ENCODE data around the gene TJP2. TPM values are rescaled to one million over a fixed set of nuclear protein-coding genes. Genes with fewer than 3 reads are reported as not detected.

TJP2 gene
- total RNA-seq, 2 experiments from 2014 or later, result 8.4 to 10.0 TPM

- intact Hi-C loops (cut with DNase I, micrococcal nuclease), result loop anchor here in 1 of 2 experiments (2.0 to 10.0 kb wide), 2 partner anchors 33 to 607 kb away; no protein-coding TSS in a partner anchor
- CTCF ChIA-PET, result interaction anchor here (0.7 to 11.6 kb wide), 8 partner anchors 10 to 156 kb away, joined by 3 to 139 read pairs (median 4); no protein-coding TSS in a partner anchor
- no peaks in the 10 kb centered on the region for H3K36me3 Mint-ChIP-seq (ENCODE audit: low read depth)
- no peak for ATAC-seq
- H3K9me3 Mint-ChIP-seq (ENCODE audit: low read depth), result no peaks in the 10 kb centered on the region
- no peak for DNase-seq
- POLR2A ChIA-PET, result no interaction called here
- H3K4me3 Mint-ChIP-seq, result no peak overlapping the region
- H3K27ac Mint-ChIP-seq, result no peak overlapping the region
- no peaks in the 10 kb centered on the region for H3K27me3 Mint-ChIP-seq
- peaks cover 12% of the 10 kb centered on the region for H3K4me1 Mint-ChIP-seq
Observed at GRCh38 chr9:69192214-69192613, 18.1 kb downstream of the TJP2 start.

GRCh38 chr9:69193685-69194032 is 19.6 kb downstream of the TJP2 start:
- Mint-ChIP-seq H3K27ac (no peak overlapping the region), H3K4me1 (peaks cover 8% of the 10 kb centered on the region), H3K9me3 (ENCODE audit: low read depth) (no peaks in the 10 kb centered on the region), H3K27me3 (no peaks in the 10 kb centered on the region), H3K36me3 (ENCODE audit: low read depth) (no peaks in the 10 kb centered on the region), H3K4me3 (no peak overlapping the region)
- ChIA-PET POLR2A (no interaction called here), CTCF (interaction anchor here (0.6 to 11.6 kb wide), 31 partner anchors 8 to 385 kb away, joined by 3 to 139 read pairs (median 4); partner anchors contain the start of gene FXN)
- DNase-seq (no peak), ATAC-seq (no peak)
- intact Hi-C loops (cut with DNase I, micrococcal nuclease), result loop anchor here (1.0 to 10.0 kb wide), 5 partner anchors 35 to 609 kb away; partner anchors contain the start of gene FXN (in 2 of the 2)

GRCh38 chr9:69194702-69195418 is 20.8 kb downstream of the TJP2 start:
- no peak overlapping the region for H3K4me3 Mint-ChIP-seq
- no peak for ATAC-seq
- no peak overlapping the region for H3K27ac Mint-ChIP-seq
- H3K9me3 Mint-ChIP-seq (ENCODE audit: low read depth), result no peaks in the 10 kb centered on the region
- CTCF ChIA-PET, result interaction anchor here (0.7 to 11.6 kb wide), 8 partner anchors 13 to 159 kb away, joined by 3 to 139 read pairs (median 5); partner anchors contain the start of gene FXN
- H3K4me1 Mint-ChIP-seq, result peaks cover 11% of the 10 kb centered on the region
- no peak for DNase-seq
- no peaks in the 10 kb centered on the region for H3K36me3 Mint-ChIP-seq (ENCODE audit: low read depth)
- H3K27me3 Mint-ChIP-seq, result no peaks in the 10 kb centered on the region
- intact Hi-C loops (cut with DNase I, micrococcal nuclease), result loop anchor here in 1 of 2 experiments (10.0 kb wide), 1 partner anchor 610 kb away; no protein-coding TSS in a partner anchor
- POLR2A ChIA-PET, result no interaction called here

- CTCF ChIA-PET, result interaction anchor here (0.9 to 11.6 kb wide), 6 partner anchors 14 to 160 kb away, joined by 3 to 139 read pairs (median 6); partner anchors contain the start of gene FXN
- H3K27ac Mint-ChIP-seq, result no peak overlapping the region
- intact Hi-C loops (cut with DNase I, micrococcal nuclease), result loop anchor here in 1 of 2 experiments (10.0 kb wide), 1 partner anchor 611 kb away; no protein-coding TSS in a partner anchor
- H3K4me1 Mint-ChIP-seq, result peaks cover 17% of the 10 kb centered on the region
- POLR2A ChIA-PET, result no interaction called here
- no peaks in the 10 kb centered on the region for H3K36me3 Mint-ChIP-seq (ENCODE audit: low read depth)
- no peaks in the 10 kb centered on the region for H3K27me3 Mint-ChIP-seq
- H3K4me3 Mint-ChIP-seq, result no peak overlapping the region
- no peak for DNase-seq
- no peaks in the 10 kb centered on the region for H3K9me3 Mint-ChIP-seq (ENCODE audit: low read depth)
- no peak for ATAC-seq
Observed at GRCh38 chr9:69195668-69196067, 21.6 kb downstream of the TJP2 start.

GRCh38 chr9:69197687-69198086 is 23.6 kb downstream of the TJP2 start:
- no peaks in the 10 kb centered on the region for H3K36me3 Mint-ChIP-seq (ENCODE audit: low read depth)
- no peak for ATAC-seq
- DNase-seq, result no peak
- H3K9me3 Mint-ChIP-seq (ENCODE audit: low read depth), result no peaks in the 10 kb centered on the region
- no peak overlapping the region for H3K27ac Mint-ChIP-seq
- ChIA-PET CTCF (interaction anchor here (0.7 to 11.6 kb wide), 2 partner anchors 143 to 162 kb away, joined by 3 to 139 read pairs; no protein-coding TSS in a partner anchor), POLR2A (no interaction called here)
- intact Hi-C loops (cut with DNase I, micrococcal nuclease), result loop anchor here in 1 of 2 experiments (10.0 kb wide), 1 partner anchor 613 kb away; no protein-coding TSS in a partner anchor
- H3K4me1 Mint-ChIP-seq, result peaks cover 10% of the 10 kb centered on the region
- H3K27me3 Mint-ChIP-seq, result no peaks in the 10 kb centered on the region
- H3K4me3 Mint-ChIP-seq, result no peak overlapping the region

GRCh38 chr9:69198521-69199220 is 24.6 kb downstream of the TJP2 start:
- Mint-ChIP-seq H3K36me3 (ENCODE audit: low read depth) (no peaks in the 10 kb centered on the region), H3K4me3 (no peak overlapping the region)
- CTCF ChIA-PET, result interaction anchor here (1.2 to 11.6 kb wide), 2 partner anchors 144 to 156 kb away, joined by 3 to 139 read pairs; no protein-coding TSS in a partner anchor

GRCh38 chr9:69199769-69200470 is 25.8 kb downstream of the TJP2 start:
- no peak overlapping the region for H3K27ac Mint-ChIP-seq
- CTCF ChIA-PET, result interaction anchor here (0.5 to 11.6 kb wide), 4 partner anchors 124 to 173 kb away, joined by 3 to 139 read pairs (median 3); no protein-coding TSS in a partner anchor
- H3K4me3 Mint-ChIP-seq, result no peak overlapping the region
- ATAC-seq, result no peak
- H3K4me1 Mint-ChIP-seq, result peaks cover 10% of the 10 kb centered on the region
- H3K27me3 Mint-ChIP-seq, result no peaks in the 10 kb centered on the region
- DNase-seq, result no peak
- intact Hi-C loops (cut with DNase I, micrococcal nuclease), result loop anchor here in 1 of 2 experiments (10.0 kb wide), 1 partner anchor 615 kb away; no protein-coding TSS in a partner anchor
- H3K9me3 Mint-ChIP-seq (ENCODE audit: low read depth), result no peaks in the 10 kb centered on the region
- H3K36me3 Mint-ChIP-seq (ENCODE audit: low read depth), result no peaks in the 10 kb centered on the region
- POLR2A ChIA-PET, result no interaction called here

More at GRCh38 chr9:69198521-69199220, 24.6 kb downstream of the TJP2 start:
- H3K9me3 Mint-ChIP-seq (ENCODE audit: low read depth), result no peaks in the 10 kb centered on the region
- H3K27me3 Mint-ChIP-seq, result no peaks in the 10 kb centered on the region
- POLR2A ChIA-PET, result no interaction called here
- H3K4me1 Mint-ChIP-seq, result peaks cover 10% of the 10 kb centered on the region
- intact Hi-C loops (cut with DNase I, micrococcal nuclease), result loop anchor here in 1 of 2 experiments (10.0 kb wide), 1 partner anchor 614 kb away; no protein-coding TSS in a partner anchor
- ATAC-seq (no peak), DNase-seq (no peak)
- no peak overlapping the region for H3K27ac Mint-ChIP-seq

- Mint-ChIP-seq H3K27ac (no peak overlapping the region), H3K9me3 (ENCODE audit: low read depth) (no peaks in the 10 kb centered on the region), H3K27me3 (no peaks in the 10 kb centered on the region), H3K36me3 (ENCODE audit: low read depth) (no peaks in the 10 kb centered on the region), H3K4me3 (no peak overlapping the region), H3K4me1 (peaks cover 10% of the 10 kb centered on the region)
- ATAC-seq (no peak), DNase-seq (no peak)
- CTCF ChIA-PET, result interaction anchor here (1.0 to 2.1 kb wide), 2 partner anchors 10 to 149 kb away, joined by 3 to 9 read pairs; no protein-coding TSS in a partner anchor
- intact Hi-C loops (cut with DNase I, micrococcal nuclease), result no loop called here
- POLR2A ChIA-PET, result no interaction called here
Observed at GRCh38 chr9:69202556-69202955, 28.5 kb downstream of the TJP2 start.

- H3K9me3 Mint-ChIP-seq (ENCODE audit: low read depth), result no peaks in the 10 kb centered on the region
- ATAC-seq (no peak), DNase-seq (no peak)
- H3K4me1 Mint-ChIP-seq, result peaks cover 10% of the 10 kb centered on the region
- H3K36me3 Mint-ChIP-seq (ENCODE audit: low read depth), result no peaks in the 10 kb centered on the region
- no peak overlapping the region for H3K27ac Mint-ChIP-seq
- no peak overlapping the region for H3K4me3 Mint-ChIP-seq
- H3K27me3 Mint-ChIP-seq, result no peaks in the 10 kb centered on the region
- CTCF ChIA-PET, result no interaction called here
- intact Hi-C loops (cut with DNase I, micrococcal nuclease), result no loop called here
- POLR2A ChIA-PET, result no interaction called here
Observed at GRCh38 chr9:69204326-69204725, 30.2 kb downstream of the TJP2 start.

- ChIA-PET POLR2A (no interaction called here), CTCF (interaction anchor here (1.5 kb wide), 1 partner anchor 151 kb away, joined by 3 read pairs; no protein-coding TSS in a partner anchor)
- ATAC-seq, result no peak
- H3K4me3 Mint-ChIP-seq, result no peak overlapping the region
- intact Hi-C loops (cut with DNase I, micrococcal nuclease), result no loop called here
- H3K4me1 Mint-ChIP-seq, result peaks cover 7% of the 10 kb centered on the region
- DNase-seq, result no peak
- H3K36me3 Mint-ChIP-seq (ENCODE audit: low read depth), result no peaks in the 10 kb centered on the region
- H3K27me3 Mint-ChIP-seq, result no peaks in the 10 kb centered on the region
- H3K27ac Mint-ChIP-seq, result no peak overlapping the region
- H3K9me3 Mint-ChIP-seq (ENCODE audit: low read depth), result no peaks in the 10 kb centered on the region
Observed at GRCh38 chr9:69204849-69205248, 30.8 kb downstream of the TJP2 start.

GRCh38 chr9:69206047-69206446 is 32.0 kb downstream of the TJP2 start:
- no peak for DNase-seq
- no peaks in the 10 kb centered on the region for H3K27me3 Mint-ChIP-seq
- CTCF ChIA-PET, result interaction anchor here (0.6 to 1.5 kb wide), 3 partner anchors 13 to 153 kb away, joined by 3 read pairs; no protein-coding TSS in a partner anchor
- no peak for ATAC-seq
- H3K36me3 Mint-ChIP-seq (ENCODE audit: low read depth), result no peaks in the 10 kb centered on the region
- no peak overlapping the region for H3K4me3 Mint-ChIP-seq
- H3K4me1 Mint-ChIP-seq, result no peaks in the 10 kb centered on the region
- intact Hi-C loops (cut with DNase I, micrococcal nuclease), result no loop called here
- H3K27ac Mint-ChIP-seq, result no peak overlapping the region
- no peaks in the 10 kb centered on the region for H3K9me3 Mint-ChIP-seq (ENCODE audit: low read depth)
- POLR2A ChIA-PET, result no interaction called here

Measured in activated CD4-positive, alpha-beta T cell treated with anti-CD3 and anti-CD28 coated beads for 36 hours (primary cell).